ENCODE data around the gene DHRS4. TPM values are rescaled to one million over a fixed set of nuclear protein-coding genes. Genes with fewer than 3 reads are reported as not detected.

Gene DHRS4
- total RNA-seq, result 49.8 and 69.3 TPM in 2 replicates

DNA sequence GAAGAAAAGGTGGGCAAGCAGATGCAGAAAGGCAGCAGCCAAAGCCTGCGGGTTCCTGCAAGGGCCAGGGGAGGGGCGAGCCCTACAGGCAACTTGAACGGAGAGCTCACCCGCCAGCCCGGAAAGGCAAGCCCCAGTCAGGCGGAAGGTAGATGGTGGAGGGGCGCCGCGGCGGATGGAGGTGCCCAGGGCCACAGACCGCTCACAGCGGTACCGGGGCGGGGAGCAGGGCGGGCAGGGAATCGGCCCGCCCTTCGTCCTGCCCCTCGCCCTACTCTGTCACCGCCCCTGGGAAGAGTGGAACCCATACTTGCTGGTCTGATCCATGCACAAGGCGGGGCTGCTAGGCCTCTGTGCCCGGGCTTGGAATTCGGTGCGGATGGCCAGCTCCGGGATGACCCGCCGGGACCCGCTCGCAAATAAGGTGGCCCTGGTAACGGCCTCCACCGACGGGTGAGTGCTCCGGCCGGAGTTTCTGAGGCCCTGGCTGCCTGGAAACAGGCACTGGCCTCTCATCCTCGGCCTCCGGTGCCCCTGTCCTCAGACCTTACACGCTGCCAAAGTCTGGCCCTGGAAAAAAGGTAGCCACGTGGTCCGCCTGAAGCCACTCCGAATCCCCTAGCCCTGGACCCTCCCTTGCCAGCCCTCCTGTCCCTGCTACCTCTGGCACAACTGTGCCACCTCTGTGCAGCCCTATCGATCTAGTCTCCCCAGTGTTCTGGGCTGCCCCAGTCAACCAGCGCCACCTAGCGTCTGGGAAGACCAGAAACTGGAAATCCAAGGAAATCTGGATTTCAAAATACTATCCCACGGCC, at the start of gene DHRS4:
Gene DHRS4 (plus strand): TSS at position 307 of the 815 bp plus-strand sequence. CDS start 19 bp downstream, at position 326.

DNA sequence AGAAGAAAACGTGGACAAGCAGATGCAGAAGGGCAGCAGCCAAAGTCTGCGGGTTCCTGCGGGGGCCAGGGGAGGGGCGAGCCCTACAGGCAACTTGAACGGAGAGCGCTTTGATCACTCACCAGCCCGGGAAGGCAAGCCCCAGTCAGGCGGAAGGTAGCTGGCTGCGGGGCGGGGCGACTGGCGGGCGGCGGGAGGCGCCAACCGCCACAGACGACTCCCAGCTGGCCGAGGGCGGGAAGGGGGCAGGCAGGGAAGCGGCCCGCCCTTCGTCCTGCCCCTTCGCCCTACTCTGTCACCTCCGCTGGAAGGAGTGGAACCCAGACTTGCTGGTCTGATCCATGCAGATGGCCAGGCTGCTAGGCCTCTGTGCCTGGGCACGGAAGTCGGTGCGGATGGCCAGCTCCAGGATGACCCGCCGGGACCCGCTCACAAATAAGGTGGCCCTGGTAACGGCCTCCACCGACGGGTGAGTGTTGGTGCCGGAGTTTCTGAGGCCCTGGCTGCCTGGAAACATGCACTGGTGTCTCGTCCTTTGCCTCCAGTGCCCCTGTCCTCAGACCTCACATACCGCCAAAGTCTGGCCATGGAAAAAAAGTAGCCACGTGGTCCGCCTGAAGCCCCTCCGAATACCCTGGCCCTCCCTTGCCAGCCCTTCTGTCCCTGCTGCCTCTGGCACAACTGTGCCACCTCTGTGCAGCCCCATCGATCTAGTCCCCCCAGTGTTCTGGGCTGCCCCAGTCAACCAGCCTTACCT, 35.2 kb downstream of the DHRS4 start, which contains the start of gene DHRS4L2:
Gene DHRS4L2 (plus strand): TSS at position 323 of the 757 bp plus-strand sequence. CDS start 19 bp downstream, at position 342.

Other genes with a start within 250 kb of the DHRS4 start
- gene DHRS4L2, start 35.2 kb downstream of the DHRS4 start, total RNA-seq, result 13.9 and 16.8 TPM in 2 replicates
- gene CARMIL3, start 98.2 kb downstream of the DHRS4 start, total RNA-seq, result under 0.01 TPM in 2 replicates
- gene CPNE6, start 117.8 kb downstream of the DHRS4 start, total RNA-seq, result not detected in 2 replicates
- 20.1 and 38.3 TPM in 2 replicates for gene PCK2, start 140.5 kb downstream of the DHRS4 start, total RNA-seq
- 50.9 and 53.0 TPM in 2 replicates for gene DCAF11, start 161.0 kb downstream of the DHRS4 start, total RNA-seq
- gene NRL, start 161.2 kb downstream of the DHRS4 start, total RNA-seq, result 0.28 and 0.46 TPM in 2 replicates
- gene FITM1, start 176.9 kb downstream of the DHRS4 start, total RNA-seq, result under 0.01 TPM in 1 of 2 replicates, not detected in the other
- gene PSME1, start 182.4 kb downstream of the DHRS4 start, total RNA-seq, result 104 and 134 TPM in 2 replicates
- gene EMC9, start 187.8 kb downstream of the DHRS4 start, total RNA-seq, result 17.4 and 17.8 TPM in 2 replicates
- 83.8 and 104 TPM in 2 replicates for gene PSME2, start 192.8 kb downstream of the DHRS4 start, total RNA-seq
- gene RNF31, start 193.7 kb downstream of the DHRS4 start, total RNA-seq, result 25.0 and 32.0 TPM in 2 replicates
- 65.7 and 69.2 TPM in 2 replicates for gene IRF9, start 207.5 kb downstream of the DHRS4 start, total RNA-seq
- gene REC8, start 218.3 kb downstream of the DHRS4 start, total RNA-seq, result 0.85 and 1.2 TPM in 2 replicates
- gene IPO4, start 235.0 kb downstream of the DHRS4 start, total RNA-seq, result 27.4 and 27.8 TPM in 2 replicates
- 50.9 and 58.4 TPM in 2 replicates for gene TM9SF1, start 241.7 kb downstream of the DHRS4 start, total RNA-seq

Measured in smooth muscle cell of bladder (primary cell).